Activated naive CD8-positive, alpha-beta T cell treated with anti-CD3 and anti-CD28 coated beads, Interleukin-2, amount 10 ng/mL, durations not matched to agents 7 days and 5 days (primary cell): ENCODE measurements around the gene PDE1A. TPM values are rescaled to one million over a fixed set of nuclear protein-coding genes. Genes with fewer than 3 reads are reported as not detected.
"Not testable (repeated sequence)": the region's sequence is repeated elsewhere in the genome, so short reads cannot be mapped to it uniquely, and the experiment has no call there.

Experiments
- ATAC-seq: fragments of 150-1000 bp; cut with Tn5 transposase; one replicate; pipeline ENCODE4 v1.10.0; 2021; ENCODE audit warnings: low read depth, moderate library complexity
- POLR2A ChIA-PET: fragments of 350-600 bp; sonication (Branson Sonifier 250); formaldehyde crosslinking; loops from one replicate; lab custom pipeline; 2021; ENCODE audit warnings: antibody characterized with exemption; lab: Charles Lee
- DNase-seq: peaks from one replicate; pipeline ENCODE4 v3.0.0; 2021
- H3K27ac Mint-ChIP-seq: one replicate; pipeline ENCODE4 v1.8.0; 2022; ENCODE audit warnings: mild to moderate bottlenecking, mixed read lengths
- H3K27me3 Mint-ChIP-seq: one replicate; pipeline ENCODE4 v1.8.0; 2022; ENCODE audit warnings: mild to moderate bottlenecking, moderate library complexity, mixed read lengths
- H3K36me3 Mint-ChIP-seq: one replicate; pipeline ENCODE4 v1.8.0; 2021; ENCODE audit warnings: mild to moderate bottlenecking, mixed read lengths
- H3K4me1 Mint-ChIP-seq: one replicate; pipeline ENCODE4 v1.8.0; 2021; ENCODE audit warnings: mixed read lengths
- H3K4me3 Mint-ChIP-seq: one replicate; pipeline ENCODE4 v1.8.0; 2022; ENCODE audit warnings: mild to moderate bottlenecking, moderate library complexity, mixed read lengths
- H3K9me3 Mint-ChIP-seq: one replicate; pipeline ENCODE4 v1.8.0; 2021; ENCODE audit warnings: mixed read lengths
- total RNA-seq, 2 experiments: library from RNA; stranded (reverse); gene quantifications; one replicate each; pipeline ENCODE4 v1.2.3, GENCODE V29; 2021

Gene PDE1A
- total RNA-seq, 2 experiments from 2014 or later: not detected

DNA sequence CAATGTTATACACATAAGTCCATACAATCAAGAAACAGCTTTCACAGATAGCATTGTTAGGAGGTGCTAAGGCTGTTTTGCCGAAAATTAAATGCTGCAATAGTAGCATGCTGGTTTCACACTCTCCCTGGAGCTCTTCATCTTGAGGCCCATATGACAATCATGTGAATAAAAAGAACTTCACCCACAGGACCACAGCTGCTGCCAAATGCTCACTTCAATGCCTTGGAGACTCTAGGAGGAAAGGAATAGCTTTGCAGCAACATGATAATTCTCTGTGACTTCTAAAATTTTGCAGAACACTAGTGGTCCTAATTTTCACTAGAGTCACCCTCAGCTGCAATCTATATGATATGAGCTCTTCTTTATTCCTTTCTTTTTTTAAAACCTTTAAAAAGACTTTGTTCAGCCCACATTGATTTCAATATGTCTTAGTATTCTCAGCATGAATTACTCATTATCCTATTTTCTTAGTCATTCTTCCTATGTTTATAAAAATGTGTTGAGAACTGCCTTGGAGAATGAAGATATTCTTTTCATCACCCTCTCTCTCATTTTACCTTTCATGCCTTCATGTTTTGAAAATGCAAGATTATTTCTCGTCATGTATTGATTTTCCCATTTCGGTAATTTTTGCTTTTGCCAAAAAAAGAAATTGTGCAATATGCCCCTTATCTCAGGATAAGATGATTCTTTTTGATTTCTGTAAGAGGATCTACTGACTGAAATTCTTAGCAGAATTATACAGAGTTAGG lies 108.2 kb downstream of the PDE1A start:
- Mint-ChIP-seq H3K27ac (no peak overlapping the region), H3K9me3 (peaks cover 1% of the 10 kb centered on the region), H3K36me3 (no peaks in the 10 kb centered on the region), H3K4me1 (no peaks in the 10 kb centered on the region), H3K27me3 (no peaks in the 10 kb centered on the region), H3K4me3 (no peak overlapping the region)
- no peak for ATAC-seq
- no peak for DNase-seq
- POLR2A ChIA-PET: no interaction called here

DNA sequence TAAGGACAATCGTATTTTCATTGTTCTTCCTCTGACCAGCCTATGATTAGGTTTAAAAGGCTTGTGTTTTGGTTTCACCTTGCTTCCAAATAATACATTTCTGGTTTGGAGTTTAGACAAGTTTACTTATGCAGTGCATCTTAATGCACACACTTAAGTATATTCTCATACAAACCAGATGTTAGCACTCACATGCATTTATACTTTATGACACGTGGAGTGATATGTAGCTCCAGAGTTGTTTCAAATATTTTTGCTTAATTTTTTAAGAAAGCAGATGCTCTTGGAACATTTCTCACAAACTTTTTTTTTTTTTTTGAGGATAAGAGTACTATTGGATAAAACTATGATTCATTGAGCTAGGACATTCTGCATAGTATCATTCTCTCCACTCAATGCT lies 109.9 kb downstream of the PDE1A start:
- no peak for DNase-seq
- no peak for ATAC-seq
- Mint-ChIP-seq H3K4me1 (no peaks in the 10 kb centered on the region), H3K27me3 (no peaks in the 10 kb centered on the region), H3K36me3 (no peaks in the 10 kb centered on the region), H3K4me3 (no peak overlapping the region), H3K9me3 (no peaks in the 10 kb centered on the region), H3K27ac (no peak overlapping the region)
- POLR2A ChIA-PET: no interaction called here

DNA sequence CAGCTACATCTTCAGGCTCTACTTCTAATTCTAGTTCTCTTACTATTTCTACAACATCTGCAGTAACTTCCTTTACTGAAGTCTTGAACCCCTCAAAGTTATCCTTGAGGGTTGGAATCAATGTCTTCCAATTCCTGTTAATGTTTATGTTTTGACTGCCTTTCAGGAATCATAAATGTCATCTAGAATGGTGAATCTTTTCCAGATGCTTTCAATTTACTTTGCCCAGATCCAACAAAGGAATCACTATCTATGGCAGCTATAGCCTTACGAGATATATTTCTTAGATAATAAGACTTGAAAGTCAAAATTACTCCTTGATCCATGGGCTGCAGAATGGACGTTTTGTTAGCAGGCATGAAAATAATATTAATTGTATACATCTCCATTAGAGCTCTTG lies 123.9 kb downstream of the PDE1A start:
- H3K36me3 Mint-ChIP-seq: no peaks in the 10 kb centered on the region
- no peaks in the 10 kb centered on the region for H3K9me3 Mint-ChIP-seq
- ATAC-seq: no peak
- H3K4me3 Mint-ChIP-seq: no peak overlapping the region
- H3K27me3 Mint-ChIP-seq: no peaks in the 10 kb centered on the region
- no peaks in the 10 kb centered on the region for H3K4me1 Mint-ChIP-seq
- POLR2A ChIA-PET: no interaction called here
- H3K27ac Mint-ChIP-seq: no peak overlapping the region
- DNase-seq: no peak

DNA sequence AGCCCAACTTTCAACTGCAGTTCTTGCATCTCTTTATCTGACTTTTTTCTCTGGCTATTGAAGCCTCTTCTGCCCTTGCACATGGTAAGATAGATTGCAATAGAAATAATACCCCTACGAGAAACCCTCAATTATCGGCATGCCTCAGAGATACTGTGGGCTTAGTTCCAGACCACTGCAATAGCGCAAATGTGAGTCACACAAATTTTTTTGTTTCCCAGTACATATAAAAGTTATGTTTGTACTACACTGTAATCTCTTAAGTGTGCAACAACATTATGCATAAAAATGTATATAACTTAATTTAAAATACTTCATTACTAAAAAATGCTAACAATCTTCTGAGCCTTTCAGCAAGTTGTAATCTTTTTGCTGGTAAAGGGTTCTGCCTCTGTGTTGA lies 124.7 kb downstream of the PDE1A start:
- no peaks in the 10 kb centered on the region for H3K4me1 Mint-ChIP-seq
- DNase-seq (no peak), ATAC-seq (no peak)
- H3K27me3 Mint-ChIP-seq: no peaks in the 10 kb centered on the region
- H3K36me3 Mint-ChIP-seq: no peaks in the 10 kb centered on the region
- no peak overlapping the region for H3K4me3 Mint-ChIP-seq
- H3K27ac Mint-ChIP-seq: no peak overlapping the region
- POLR2A ChIA-PET: no interaction called here
- no peaks in the 10 kb centered on the region for H3K9me3 Mint-ChIP-seq

DNA sequence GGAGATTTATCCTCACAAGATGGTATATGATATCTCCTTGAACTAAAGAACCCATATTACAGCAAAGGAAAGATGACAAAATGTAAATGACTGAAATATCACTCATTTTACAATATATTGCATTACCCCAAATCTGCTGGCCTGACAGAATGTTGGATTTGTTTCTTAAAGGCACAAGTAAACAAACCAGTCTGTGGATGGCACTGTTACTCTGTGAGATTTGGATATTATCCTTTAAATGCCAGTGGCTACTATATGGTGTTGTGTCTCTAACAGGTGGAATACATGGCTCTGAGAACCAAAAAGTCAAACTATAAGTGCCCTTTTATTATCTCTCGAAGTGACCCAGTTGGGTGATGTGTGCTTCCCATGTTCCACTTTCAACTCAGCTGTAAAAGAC lies 125.7 kb downstream of the PDE1A start:
- Mint-ChIP-seq H3K4me3 (no peak overlapping the region), H3K36me3 (no peaks in the 10 kb centered on the region), H3K27ac (no peak overlapping the region), H3K9me3 (no peaks in the 10 kb centered on the region), H3K27me3 (no peaks in the 10 kb centered on the region), H3K4me1 (no peaks in the 10 kb centered on the region)
- ATAC-seq (no peak), DNase-seq (no peak)
- POLR2A ChIA-PET: no interaction called here

DNA sequence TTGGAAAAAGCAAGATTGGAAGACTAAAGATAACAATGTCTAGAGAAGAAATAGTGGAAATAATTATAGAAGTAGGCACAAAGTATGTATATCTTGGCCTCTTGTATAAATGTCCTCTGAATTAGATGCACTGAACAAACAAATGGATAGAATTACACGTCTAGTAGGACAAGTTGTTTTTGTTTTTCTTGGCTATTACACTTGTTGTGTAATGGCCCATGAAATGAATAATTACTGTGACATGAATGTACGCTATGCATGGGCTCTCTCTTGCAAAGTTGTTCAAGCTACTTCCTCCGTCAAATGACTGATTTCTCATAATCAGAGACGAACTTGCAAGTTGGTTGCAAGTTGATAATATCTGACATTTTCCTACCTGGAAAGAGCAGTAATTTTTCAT lies 126.2 kb downstream of the PDE1A start:
- DNase-seq: no peak
- Mint-ChIP-seq H3K9me3 (no peaks in the 10 kb centered on the region), H3K4me1 (no peaks in the 10 kb centered on the region), H3K27me3 (no peaks in the 10 kb centered on the region), H3K4me3 (no peak overlapping the region), H3K27ac (no peak overlapping the region), H3K36me3 (no peaks in the 10 kb centered on the region)
- ATAC-seq: no peak
- POLR2A ChIA-PET: no interaction called here

DNA sequence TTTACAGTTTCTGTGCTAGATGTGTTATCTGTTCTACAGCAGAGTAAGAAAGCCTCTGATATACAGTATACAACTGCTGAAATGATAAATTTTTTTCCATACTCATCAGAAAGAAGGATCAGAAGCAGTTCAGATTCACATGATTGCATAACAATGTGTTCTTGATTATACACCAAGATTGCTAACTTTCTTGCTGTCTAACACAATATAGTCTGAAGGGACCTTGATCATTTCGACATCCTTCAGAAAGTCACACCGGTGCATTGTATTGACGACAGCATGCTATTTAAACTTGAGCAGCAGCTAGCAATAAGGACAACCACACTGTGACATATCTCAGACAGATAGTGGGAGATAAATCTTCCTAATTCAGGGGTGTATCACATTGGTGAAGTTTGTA lies 127.2 kb downstream of the PDE1A start:
- ATAC-seq (no peak), DNase-seq (no peak)
- POLR2A ChIA-PET: no interaction called here
- H3K4me1 Mint-ChIP-seq: no peaks in the 10 kb centered on the region
- H3K27ac Mint-ChIP-seq: no peak overlapping the region
- H3K4me3 Mint-ChIP-seq: no peak overlapping the region
- H3K9me3 Mint-ChIP-seq: no peaks in the 10 kb centered on the region
- H3K36me3 Mint-ChIP-seq: no peaks in the 10 kb centered on the region
- no peaks in the 10 kb centered on the region for H3K27me3 Mint-ChIP-seq

DNA sequence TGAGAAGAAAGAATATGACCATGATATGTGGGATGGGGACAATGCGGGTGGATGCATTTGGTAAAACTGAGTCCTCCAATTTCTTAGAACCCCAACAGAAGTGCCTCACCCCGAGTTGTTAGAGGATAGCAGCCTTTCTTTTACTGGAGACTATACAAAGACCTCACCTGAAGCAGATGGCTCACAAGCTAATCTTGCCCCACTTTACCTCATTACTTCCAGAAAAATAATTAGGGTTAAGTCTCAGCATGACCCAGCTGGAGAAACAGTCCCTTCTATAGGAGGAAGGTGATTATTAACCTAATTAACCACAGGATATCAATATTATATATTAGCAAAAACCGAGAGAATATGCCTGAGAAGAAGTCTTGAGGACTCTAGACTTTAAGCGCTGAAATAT lies 128.4 kb downstream of the PDE1A start:
- Mint-ChIP-seq H3K4me1 (no peaks in the 10 kb centered on the region), H3K36me3 (no peaks in the 10 kb centered on the region), H3K27ac (no peak overlapping the region), H3K27me3 (no peaks in the 10 kb centered on the region), H3K9me3 (no peaks in the 10 kb centered on the region), H3K4me3 (no peak overlapping the region)
- POLR2A ChIA-PET: no interaction called here
- no peak for ATAC-seq
- DNase-seq: no peak

DNA sequence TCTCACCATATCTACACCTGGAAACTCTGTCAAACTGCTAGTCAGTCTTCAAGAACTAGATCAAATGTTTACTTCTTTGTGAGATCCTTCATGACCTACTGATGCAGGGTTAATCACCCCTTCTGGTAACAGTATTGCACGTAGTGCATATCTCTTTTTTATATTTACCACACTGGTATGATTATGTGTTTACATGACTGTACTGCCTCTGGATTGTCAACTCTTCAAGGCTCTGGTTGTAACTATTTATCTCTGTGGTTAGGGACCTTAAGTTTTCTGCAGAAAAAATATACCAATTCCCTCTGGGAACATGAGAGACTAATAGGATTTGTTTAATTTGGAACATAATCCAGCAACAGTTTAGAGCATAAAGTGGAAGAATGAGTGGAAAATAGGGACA lies 135.5 kb downstream of the PDE1A start:
- Mint-ChIP-seq H3K36me3 (no peaks in the 10 kb centered on the region), H3K4me1 (no peaks in the 10 kb centered on the region), H3K9me3 (no peaks in the 10 kb centered on the region), H3K27me3 (no peaks in the 10 kb centered on the region), H3K27ac (no peak overlapping the region), H3K4me3 (no peak overlapping the region)
- POLR2A ChIA-PET: no interaction called here
- DNase-seq: no peak
- ATAC-seq: no peak

DNA sequence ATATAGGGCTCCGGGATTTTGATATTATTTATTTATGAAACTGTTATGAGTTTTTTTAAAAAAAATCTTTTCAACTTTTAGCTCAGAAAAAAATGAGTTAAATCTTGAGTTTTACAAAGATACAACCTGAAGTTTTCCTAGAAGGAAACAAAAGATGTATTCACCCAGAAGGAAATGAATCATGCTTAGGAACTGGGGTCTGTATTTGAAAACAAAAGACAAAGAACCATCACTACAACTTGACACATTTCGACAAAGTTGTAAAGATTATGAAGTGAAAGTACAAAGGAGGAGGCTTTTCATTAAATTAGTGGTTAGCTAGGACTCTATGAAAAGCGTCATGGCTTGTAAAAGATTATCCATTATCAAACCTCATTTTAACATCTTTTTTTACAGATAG lies 143.3 kb downstream of the PDE1A start:
- ATAC-seq: no peak
- no peaks in the 10 kb centered on the region for H3K9me3 Mint-ChIP-seq

DNA sequence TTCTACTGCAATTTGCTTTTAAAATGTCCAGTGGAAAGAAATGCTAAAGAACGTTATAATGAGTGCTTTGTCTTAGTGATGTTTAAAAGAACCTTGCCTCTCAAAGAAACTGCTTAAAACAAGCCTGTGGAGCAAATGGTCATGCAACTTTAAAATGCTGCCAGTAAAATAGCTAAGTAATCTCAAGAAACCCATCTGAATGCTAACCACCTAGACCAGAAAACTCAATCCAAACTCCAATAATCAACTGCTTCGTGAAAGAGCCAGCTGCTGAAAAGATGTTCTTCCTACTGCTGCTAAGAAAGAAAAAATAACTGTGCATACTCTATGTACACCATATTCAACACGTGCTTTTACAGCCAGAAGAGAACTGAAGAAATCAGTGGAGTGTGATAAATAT lies 145.6 kb downstream of the PDE1A start:
- Mint-ChIP-seq H3K27me3 (no peaks in the 10 kb centered on the region), H3K4me3 (no peak overlapping the region), H3K36me3 (no peaks in the 10 kb centered on the region), H3K4me1 (no peaks in the 10 kb centered on the region), H3K27ac (no peak overlapping the region), H3K9me3 (peaks cover 9% of the 10 kb centered on the region)
- ATAC-seq (no peak), DNase-seq (no peak)
- POLR2A ChIA-PET: no interaction called here

More for the DNA sequence above, 143.3 kb downstream of the PDE1A start:
- Mint-ChIP-seq H3K27ac (no peak overlapping the region), H3K4me3 (no peak overlapping the region), H3K4me1 (no peaks in the 10 kb centered on the region), H3K36me3 (no peaks in the 10 kb centered on the region), H3K27me3 (no peaks in the 10 kb centered on the region)
- POLR2A ChIA-PET: no interaction called here
- no peak for DNase-seq

DNA sequence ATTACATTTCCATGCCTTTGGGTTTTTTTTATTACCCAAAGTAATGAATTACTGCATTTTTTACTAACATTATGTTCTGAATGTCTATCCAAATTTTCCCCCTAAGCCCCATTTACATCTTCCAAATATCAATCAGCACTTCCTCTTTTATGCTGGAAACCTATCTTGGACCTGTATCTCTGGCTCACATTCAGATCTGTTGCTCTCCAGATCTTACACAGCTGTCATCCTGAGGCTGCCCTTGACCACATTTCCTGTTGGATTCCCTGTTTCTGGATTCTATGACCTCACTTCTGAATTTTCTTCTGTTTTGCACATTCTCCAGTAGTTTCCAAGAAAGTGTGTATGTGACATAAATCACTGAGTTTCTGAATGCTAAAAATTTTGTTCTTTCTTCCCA lies 146.7 kb downstream of the PDE1A start:
- Mint-ChIP-seq H3K36me3 (no peaks in the 10 kb centered on the region), H3K9me3 (peaks cover 10% of the 10 kb centered on the region), H3K4me3 (no peak overlapping the region), H3K4me1 (no peaks in the 10 kb centered on the region), H3K27ac (no peak overlapping the region), H3K27me3 (no peaks in the 10 kb centered on the region)
- DNase-seq: no peak
- POLR2A ChIA-PET: no interaction called here
- ATAC-seq: no peak

DNA sequence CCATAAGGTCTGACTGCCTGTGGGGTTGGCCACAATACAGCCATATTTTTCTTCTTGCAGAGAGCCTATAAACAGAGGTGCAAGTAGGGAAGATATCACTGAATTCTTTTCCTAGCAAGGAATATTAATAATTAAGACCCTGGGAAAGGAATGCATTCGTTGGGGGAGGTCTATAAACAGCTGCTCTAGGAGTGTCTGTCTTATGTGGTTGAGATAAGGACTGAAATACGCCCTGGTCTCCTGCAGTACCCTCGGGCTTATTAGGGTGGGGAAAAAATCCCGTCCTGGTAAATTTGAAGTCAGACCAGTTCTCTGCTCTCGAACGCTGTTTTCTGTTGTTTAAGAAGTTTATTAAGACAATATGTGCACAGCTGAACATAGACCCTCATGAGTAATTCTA lies 150.2 kb downstream of the PDE1A start:
- not testable (repeated sequence) for H3K36me3 Mint-ChIP-seq, H3K27ac Mint-ChIP-seq
- peaks cover 10% of the 10 kb centered on the region for H3K9me3 Mint-ChIP-seq

DNA sequence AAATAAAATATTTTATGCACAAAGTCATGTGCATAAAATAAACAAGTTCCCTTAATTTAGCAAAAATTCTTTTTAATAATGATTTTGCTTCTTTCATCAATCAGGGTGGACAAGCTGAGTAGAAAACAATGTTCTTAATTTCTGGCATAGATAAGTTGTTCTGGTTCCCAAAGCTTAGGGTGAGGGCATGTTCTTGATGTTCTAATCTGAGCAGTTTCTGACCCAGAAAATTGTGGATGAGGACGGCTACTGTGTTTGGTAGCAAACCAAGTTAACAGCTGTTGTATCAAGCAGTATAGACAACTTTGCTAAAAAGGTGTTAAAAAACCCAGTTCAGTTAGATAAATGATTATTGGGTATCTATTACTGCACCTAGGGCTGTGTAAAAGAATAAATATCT lies 158.9 kb downstream of the PDE1A start:
- no peak for DNase-seq
- no peaks in the 10 kb centered on the region for H3K36me3 Mint-ChIP-seq
- no peak overlapping the region for H3K27ac Mint-ChIP-seq
- POLR2A ChIA-PET: no interaction called here
- H3K4me1 Mint-ChIP-seq: no peaks in the 10 kb centered on the region
- H3K27me3 Mint-ChIP-seq: no peaks in the 10 kb centered on the region
- no peak overlapping the region for H3K4me3 Mint-ChIP-seq
- no peak for ATAC-seq
- H3K9me3 Mint-ChIP-seq: no peaks in the 10 kb centered on the region

More for the DNA sequence above, 150.2 kb downstream of the PDE1A start:
- H3K27me3 Mint-ChIP-seq, POLR2A ChIA-PET, DNase-seq, H3K4me1 Mint-ChIP-seq, H3K4me3 Mint-ChIP-seq, ATAC-seq: not testable (repeated sequence)

DNA sequence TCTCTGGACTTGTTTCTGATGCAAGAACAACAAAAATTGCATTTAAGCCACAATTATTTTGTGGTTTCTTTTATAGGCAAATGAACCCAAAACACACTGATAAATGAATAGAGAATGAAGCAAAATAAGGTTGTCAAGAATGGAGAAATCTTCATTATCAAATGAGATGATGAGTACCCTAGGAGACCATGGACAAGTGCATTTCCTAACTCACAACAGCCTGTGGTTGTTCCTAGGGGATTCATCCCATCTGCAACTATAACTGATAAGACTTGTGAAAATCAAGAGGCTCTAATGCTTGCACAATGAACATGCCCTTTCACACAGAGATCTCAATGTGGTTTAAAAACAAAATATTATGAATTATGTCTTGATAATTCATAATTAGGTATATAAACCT lies 159.9 kb downstream of the PDE1A start:
- no peak for DNase-seq
- H3K36me3 Mint-ChIP-seq: no peaks in the 10 kb centered on the region
- no peak overlapping the region for H3K4me3 Mint-ChIP-seq
- H3K27me3 Mint-ChIP-seq: no peaks in the 10 kb centered on the region
- H3K27ac Mint-ChIP-seq: no peak overlapping the region
- H3K9me3 Mint-ChIP-seq: no peaks in the 10 kb centered on the region
- no peaks in the 10 kb centered on the region for H3K4me1 Mint-ChIP-seq
- no peak for ATAC-seq
- POLR2A ChIA-PET: no interaction called here
